ENCODE results near the gene AMD1. TPM values are rescaled to one million over a fixed set of nuclear protein-coding genes. Genes with fewer than 3 reads are reported as not detected.
A peak's percentile ranks its signal among the peaks of the same experiment; 100 is the strongest.

Gene AMD1
- total RNA-seq, 2 experiments from 2014 or later = 74.3 to 90.0 TPM

GRCh38 chr6:110876170-110876773 is 1.7 kb downstream of the AMD1 start:
- Histone ChIP-seq H3K79me2 (ENCODE audit: insufficient read depth, low read depth, low read length) (peaks cover 75% of the 10 kb centered on the region), H3K4me3 (ENCODE audit: low read depth, low read length, poor library complexity, severe bottlenecking) (peak overlapping the region; percentile 94), H3K9me2 (ENCODE audit: insufficient read depth, low read length) (no peaks in the 10 kb centered on the region), H4K20me1 (ENCODE audit: insufficient read depth, low read length) (peaks cover 55% of the 10 kb centered on the region), H2AFZ (ENCODE audit: low read length) (no peak overlapping the region), H3K4me2 (ENCODE audit: low read length) (peak overlapping the region; percentile 91), H3K9me3 (ENCODE audit: low read length) (no peaks in the 10 kb centered on the region), H3K27ac (ENCODE audit: low read depth, low read length, poor library complexity, severe bottlenecking) (peak overlapping the region; percentile 73), H3K4me1 (ENCODE audit: insufficient read depth, low read length, poor library complexity, severe bottlenecking) (peaks cover 44% of the 10 kb centered on the region), H3K36me3 (ENCODE audit: insufficient read depth, low read length) (peaks cover 49% of the 10 kb centered on the region)
- ChIA-PET CTCF (ENCODE audit: unreplicated experiment) (interaction anchor here (0.6 to 1.6 kb wide), 2 partner anchors 10 to 194 kb away, joined by 3 to 4 read pairs; no protein-coding TSS in a partner anchor), POLR2A (interaction anchor here (0.7 to 4.3 kb wide), 11 partner anchors 9 to 193 kb away, joined by 3 to 47 read pairs (median 3); partner anchors contain the start of gene CDK19)
- DNase-seq (ENCODE audit: low spot score) = peak; percentile 68
- BruUV-seq (replicated peaks) = no TSS peak
- TF ChIP-seq EZH2phosphoT487 (IDR thresholded peaks at IDR 0.05; ENCODE audit: borderline replicate concordance, low read depth, low read length) (no peak), CTCF (conservative IDR thresholded peaks at IDR 0.05; ENCODE audit: low read length) (no peak)
- intact Hi-C loops (cut with micrococcal nuclease; ENCODE audit: unreplicated experiment) = loop anchor here (5.0 to 10.0 kb wide), 3 partner anchors 106 to 691 kb away; partner anchors contain the start of genes CDC40, REV3L and RPF2

GRCh38 chr6:110876806-110877564 is 2.4 kb downstream of the AMD1 start:
- Histone ChIP-seq H3K79me2 (ENCODE audit: insufficient read depth, low read depth, low read length) (peaks cover 82% of the 10 kb centered on the region), H3K27ac (ENCODE audit: low read depth, low read length, poor library complexity, severe bottlenecking) (peak overlapping the region; percentile 73), H2AFZ (ENCODE audit: low read length) (no peak overlapping the region), H3K9me2 (ENCODE audit: insufficient read depth, low read length) (no peaks in the 10 kb centered on the region), H3K4me1 (ENCODE audit: insufficient read depth, low read length, poor library complexity, severe bottlenecking) (peaks cover 51% of the 10 kb centered on the region), H3K4me2 (ENCODE audit: low read length) (peak overlapping the region; percentile 91), H3K36me3 (ENCODE audit: insufficient read depth, low read length) (peaks cover 56% of the 10 kb centered on the region), H4K20me1 (ENCODE audit: insufficient read depth, low read length) (peaks cover 62% of the 10 kb centered on the region), H3K4me3 (ENCODE audit: low read depth, low read length, poor library complexity, severe bottlenecking) (peak overlapping the region; percentile 94), H3K9me3 (ENCODE audit: low read length) (no peaks in the 10 kb centered on the region)
- POLR2A ChIA-PET = interaction anchor here (0.7 to 4.3 kb wide), 12 partner anchors 8 to 194 kb away, joined by 3 to 47 read pairs (median 4); partner anchors contain the start of gene CDK19
- intact Hi-C loops (cut with micrococcal nuclease; ENCODE audit: unreplicated experiment) = loop anchor here (5.0 to 10.0 kb wide), 3 partner anchors 105 to 692 kb away; partner anchors contain the start of genes CDC40, REV3L and RPF2
- TF ChIP-seq CTCF (conservative IDR thresholded peaks at IDR 0.05; ENCODE audit: low read length) = no peak
- TF ChIP-seq EZH2phosphoT487 (IDR thresholded peaks at IDR 0.05; ENCODE audit: borderline replicate concordance, low read depth, low read length) = no peak
- CTCF ChIA-PET (ENCODE audit: unreplicated experiment) = interaction anchor here (0.6 to 1.6 kb wide), 2 partner anchors 11 to 195 kb away, joined by 3 to 4 read pairs; no protein-coding TSS in a partner anchor
- TSS peak; percentile 28 for BruUV-seq (replicated peaks)
- DNase-seq (ENCODE audit: low spot score) = peak; percentile 24

Data from OCI-LY7 (cell line).